D341Med (cell line): ENCODE data around the gene SRP68.
"Not testable (repeated sequence)": the region's sequence is repeated elsewhere in the genome, so short reads cannot be mapped to it uniquely, and the experiment has no call there.

Experiments used
- DNase-seq: peaks from one replicate; pipeline ENCODE4 v3.0.0; 2012; ENCODE audit warnings: low spot score

SRP68 gene

DNA sequence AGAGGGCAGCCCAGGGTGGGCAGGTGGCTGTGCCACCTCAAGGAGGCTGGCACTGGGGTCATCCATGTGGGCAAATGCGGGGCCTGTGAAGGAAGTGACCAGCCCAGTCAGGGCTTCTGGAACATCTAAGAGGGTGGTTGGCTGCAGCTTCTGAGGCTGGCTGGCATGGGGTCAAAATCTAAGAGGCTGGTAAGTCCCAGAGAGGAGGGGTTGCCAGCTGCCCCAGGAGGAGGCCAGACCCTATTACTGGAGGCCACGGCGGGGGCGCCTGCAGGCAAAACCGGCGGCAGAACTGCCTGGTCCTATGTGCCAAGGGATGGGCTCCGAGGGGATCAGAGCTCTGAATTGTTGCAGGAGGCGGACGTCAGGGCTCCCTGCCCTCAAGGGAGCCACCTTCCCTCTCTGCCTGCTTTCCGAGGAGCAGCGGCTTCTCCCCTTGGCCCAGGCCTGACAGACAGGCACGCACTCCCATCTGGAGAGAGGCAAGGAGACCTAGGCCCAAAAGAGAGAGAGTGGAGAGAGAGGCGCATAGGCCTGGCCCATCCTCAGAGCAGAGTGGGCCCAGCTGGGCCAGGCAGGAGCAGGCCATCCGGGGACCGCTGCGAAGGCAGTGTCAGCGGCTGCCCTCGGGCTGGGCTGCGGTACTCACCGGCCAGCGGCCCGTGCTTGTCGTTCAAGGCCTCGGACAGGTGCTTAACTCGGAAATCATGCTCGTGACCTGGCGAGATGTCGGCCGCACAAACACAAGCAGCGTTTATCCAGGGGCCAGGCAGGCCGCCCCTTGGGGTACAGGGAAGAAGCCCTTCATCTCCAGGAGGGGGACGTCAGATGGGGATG is 17.6 kb upstream of the SRP68 start:
- peak; percentile 35 for DNase-seq

DNA sequence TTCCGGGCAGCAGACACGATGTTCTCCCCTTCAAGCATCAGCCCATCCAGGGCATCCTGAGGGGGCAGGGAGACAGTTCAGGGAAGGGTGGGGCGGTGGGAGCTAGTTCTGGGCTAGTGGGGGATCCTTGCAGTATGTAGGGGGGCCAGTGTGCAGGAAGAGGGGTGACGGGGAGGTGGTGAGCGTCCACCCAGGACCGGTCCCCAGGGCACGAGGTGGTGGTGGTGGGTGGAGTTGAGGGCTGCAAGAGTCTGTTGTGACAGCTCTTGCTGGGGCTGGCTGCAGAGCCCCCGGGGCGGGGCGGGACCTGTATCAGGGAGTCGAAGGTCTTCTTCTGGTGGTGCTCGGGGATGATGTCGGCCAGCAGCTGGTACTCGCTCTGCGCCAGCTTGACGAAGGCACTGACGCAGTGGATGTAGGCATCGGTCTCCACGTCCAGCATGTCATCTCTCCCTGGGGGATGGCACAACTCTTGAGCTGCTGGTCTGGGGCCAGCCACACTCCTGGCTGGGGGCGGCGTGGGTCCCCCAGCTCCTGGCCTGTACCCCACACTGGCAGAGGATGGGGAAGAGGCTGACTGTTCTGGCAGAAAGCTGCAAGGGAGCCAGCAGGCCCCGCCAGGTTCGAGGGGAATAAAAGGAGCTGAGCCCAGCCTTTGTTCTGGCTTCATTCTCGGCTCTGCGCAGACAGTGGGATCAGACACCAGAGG is 16.7 kb upstream of the SRP68 start:
- DNase-seq = peak; percentile 31

DNA sequence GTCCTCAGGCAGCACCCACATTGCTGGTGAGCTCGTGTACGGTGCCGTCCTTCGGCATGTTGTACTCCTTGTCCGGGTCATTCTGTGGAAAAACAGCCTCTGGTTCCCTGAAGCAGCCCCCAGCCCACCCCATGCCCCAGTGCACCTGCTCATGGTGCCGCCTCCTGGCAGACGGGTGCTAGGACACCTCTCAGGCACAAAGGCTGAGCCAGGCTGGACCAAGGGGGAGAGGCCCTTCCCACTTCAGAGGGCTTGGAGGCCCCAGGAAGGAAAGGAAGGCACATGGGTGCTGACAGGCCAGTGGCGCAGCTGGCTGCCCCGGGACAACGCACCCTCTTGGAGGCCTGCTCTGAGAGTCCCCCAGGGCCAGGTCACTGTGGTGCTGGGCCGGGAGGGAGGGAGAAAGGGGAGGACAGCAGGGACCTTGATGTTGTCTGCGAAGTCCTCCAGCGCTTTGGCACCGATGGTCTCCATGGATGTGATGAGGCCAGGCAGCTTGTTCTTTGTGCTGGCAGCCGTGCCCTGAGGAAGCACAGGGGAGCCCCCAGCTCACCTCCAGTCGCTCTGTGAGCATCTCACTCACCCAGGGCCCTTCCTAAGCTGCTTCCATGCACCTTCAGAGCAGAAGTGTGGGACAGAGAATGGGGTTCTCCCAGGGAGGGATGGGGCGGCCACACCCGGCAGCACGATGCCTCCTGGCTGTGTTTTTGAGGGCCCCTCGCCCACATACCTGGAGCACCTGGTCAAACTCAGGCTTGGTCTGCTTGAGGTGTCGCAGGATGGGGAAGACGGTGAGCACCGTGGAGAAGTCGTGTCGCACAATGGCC is 15.9 kb upstream of the SRP68 start:
- DNase-seq = peak; percentile 62

- peak; percentile 30 for DNase-seq
Observed at GRCh38 chr17:76087531-76087930, 15.2 kb upstream of the SRP68 start.

- DNase-seq = peak; percentile 39
Observed at GRCh38 chr17:76086384-76086783, 14.1 kb upstream of the SRP68 start.

DNA sequence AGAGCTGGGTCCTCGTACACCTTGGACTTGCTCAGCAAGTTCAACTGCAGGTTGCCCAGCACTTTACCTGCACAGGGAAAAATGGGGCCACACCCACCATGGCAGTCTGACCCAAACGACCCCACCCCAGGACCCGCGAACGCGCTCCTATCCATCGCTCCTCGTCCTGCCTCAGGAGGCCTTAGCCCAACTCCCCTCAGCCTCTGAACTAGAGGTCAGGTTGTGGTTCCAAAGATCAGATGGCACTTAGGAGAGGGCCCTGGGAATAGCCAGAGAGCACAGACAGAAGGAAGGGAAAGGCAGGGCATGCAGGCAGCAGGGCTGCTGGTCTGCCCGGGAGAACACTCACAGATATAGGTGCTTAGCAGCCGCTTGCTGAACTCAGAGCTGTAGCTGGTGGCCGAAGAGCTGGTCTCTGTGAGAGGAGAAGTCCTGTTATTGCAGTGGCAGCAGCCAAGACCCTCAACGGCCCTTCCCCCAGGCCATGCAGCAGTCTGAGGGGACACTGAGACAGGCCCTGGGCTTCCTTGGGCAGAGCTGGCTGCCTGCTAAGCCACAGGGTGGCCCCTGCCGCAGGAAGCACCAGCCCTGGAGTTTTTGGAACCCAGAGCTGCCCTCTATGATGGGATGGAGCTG is 13.5 kb upstream of the SRP68 start:
- peak; percentile 39 for DNase-seq

DNA sequence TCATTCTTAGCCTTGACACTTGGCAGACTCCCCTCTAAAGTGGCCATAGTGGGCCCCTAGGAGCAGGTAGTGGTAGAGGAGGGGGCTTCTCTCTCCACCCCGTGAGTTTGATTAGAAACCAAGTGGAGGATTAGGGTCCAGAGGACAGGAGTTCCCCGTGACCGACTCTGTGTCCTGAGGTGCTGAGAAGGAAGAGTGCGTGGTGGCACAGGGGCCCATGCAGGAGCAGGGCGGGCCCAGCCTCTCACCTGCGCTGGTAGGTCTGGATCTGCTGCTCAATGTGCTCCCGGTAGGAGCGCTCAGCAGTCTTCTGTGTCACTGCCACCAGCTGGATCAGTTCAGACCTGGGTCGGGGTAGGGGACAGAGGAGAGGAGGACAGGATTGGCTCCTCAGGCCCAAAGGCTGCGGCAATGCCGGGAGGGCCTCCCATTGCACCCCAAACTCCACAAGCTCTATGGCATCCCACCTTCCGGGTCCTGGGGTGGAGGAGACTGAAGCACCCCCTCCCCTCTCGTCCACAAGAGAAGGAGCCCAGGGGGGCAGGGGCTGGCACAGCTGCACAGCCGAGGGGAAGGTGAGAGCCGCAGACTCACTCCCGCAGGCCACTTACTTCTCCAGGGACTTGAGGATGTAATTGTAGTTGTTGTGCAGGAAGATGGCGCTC is 12.9 kb upstream of the SRP68 start:
- no peak for DNase-seq

- DNase-seq = no peak
Observed at GRCh38 chr17:76083536-76084182, 11.3 kb upstream of the SRP68 start.

GRCh38 chr17:76082326-76083251 is 10.3 kb upstream of the SRP68 start:
- DNase-seq = peak; percentile 46

DNA sequence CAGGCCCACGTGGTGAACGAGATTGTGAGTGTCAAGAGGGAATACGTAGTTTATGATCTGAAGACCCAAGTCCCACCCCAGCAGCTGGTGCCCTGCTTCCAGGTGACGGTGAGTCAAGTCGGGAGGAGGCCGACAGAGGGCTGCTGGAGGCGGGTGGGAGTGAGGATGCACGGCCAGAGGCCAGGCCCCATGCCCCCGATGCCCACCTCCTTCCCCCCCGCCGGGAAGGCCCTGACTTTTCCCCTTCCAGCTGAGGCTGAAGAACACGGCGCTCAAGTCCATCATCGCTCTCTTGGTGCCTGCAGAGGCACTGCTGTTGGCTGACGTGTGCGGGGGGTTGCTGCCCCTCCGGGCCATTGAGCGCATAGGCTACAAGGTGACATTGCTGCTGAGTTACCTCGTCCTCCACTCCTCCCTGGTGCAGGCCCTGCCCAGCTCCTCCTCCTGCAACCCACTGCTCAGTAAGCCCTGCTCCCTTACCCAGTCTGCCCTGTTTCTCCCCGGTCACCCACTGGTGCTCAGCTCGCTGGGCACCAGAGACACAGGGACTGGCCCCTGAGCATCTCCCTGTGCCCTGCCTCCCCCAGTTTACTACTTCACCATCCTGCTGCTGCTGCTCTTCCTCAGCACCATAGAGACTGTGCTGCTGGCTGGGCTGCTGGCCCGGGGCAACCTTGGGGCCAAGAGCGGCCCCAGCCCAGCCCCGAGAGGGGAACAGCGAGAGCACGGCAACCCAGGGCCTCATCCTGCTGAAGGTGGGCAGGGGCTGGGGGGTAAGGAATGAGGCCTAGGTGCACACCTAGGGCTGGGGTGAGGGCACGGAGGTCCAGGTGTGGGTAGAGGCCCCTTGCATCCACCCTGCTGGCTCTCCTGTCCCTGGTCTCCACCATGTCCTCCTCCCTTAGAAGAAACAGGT is 9.2 kb upstream of the SRP68 start:
- DNase-seq = peak; percentile 47

GRCh38 chr17:76080768-76081287 is 8.5 kb upstream of the SRP68 start:
- DNase-seq = peak; percentile 39

DNA sequence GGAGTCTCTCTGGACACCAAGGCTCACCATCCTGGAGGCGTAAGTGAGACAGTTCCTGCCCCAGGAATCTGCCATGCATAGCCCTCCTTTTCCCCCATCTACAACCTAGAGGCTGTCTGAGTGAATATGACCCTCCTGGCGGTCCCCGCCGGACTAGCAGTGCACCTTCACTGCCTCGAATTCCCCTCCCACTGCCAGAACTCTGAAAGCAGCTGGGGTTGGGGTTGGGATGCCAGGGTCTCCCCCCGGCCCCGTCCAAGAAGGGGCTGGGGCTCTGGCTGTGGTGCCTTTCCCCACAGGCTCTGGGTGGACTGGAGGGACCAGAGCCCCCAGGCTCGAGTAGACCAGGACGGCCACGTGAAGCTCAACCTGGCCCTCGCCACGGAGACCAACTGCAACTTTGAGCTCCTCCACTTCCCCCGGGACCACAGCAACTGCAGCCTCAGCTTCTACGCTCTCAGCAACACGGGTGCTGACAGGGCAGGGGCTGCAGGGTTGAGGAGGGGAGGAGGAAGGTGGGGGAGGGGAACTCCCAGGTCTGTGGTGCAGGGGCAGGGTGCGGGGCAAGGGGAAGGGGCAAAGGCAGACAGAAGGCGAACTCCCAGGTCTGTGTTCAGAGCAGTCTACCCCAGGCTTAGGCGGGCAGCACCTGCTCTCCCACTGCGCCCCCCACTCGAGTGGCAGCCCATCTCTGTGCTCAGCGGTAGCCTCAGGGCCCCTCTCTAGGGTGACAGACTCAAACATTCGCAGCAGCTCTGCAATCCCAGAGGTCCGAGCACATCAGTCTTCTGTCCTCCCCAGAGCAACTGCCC is 7.8 kb upstream of the SRP68 start:
- peak; percentile 70 for DNase-seq

- peak; percentile 48 for DNase-seq
Observed at GRCh38 chr17:76079535-76079955, 7.2 kb upstream of the SRP68 start.

DNA sequence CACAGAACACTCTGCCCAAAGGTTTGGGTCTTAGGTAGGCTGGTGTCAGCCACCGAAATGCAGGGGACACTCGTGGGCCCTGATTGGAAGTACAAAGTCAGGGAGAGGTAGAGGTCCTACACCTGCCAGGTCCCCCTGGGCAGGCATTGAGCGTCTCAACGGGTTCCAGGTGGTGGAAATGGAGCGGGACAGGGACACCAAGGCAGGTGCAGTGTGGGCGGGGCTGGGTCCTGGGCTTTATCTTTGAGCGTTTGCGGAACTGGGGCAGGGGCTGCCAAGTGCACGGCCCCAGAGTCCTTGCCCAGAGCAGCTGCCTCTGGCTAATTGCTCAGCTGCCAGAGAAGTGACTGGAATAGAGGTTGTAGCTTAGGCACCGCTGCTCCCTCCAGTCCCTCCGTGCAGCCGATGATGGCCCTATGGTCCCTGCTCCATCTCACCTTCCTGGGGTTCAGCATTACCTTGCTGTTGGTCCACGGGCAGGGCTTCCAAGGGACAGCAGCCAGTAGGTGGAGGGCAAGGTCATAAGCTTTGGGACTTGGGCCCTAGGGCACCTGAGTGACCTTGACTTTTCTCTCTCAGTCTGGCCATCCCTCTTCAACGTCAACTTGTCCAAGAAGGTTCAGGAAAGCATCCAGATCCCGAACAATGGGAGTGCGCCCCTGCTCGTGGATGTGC is 6.7 kb upstream of the SRP68 start, which contains the start of gene ZACN:
Gene ZACN, plus strand, starts transcription at position 323 of the 675 bp plus-strand sequence. Its CDS starts 83 bp downstream, at position 406.
- peak; percentile 53 for DNase-seq

DNA sequence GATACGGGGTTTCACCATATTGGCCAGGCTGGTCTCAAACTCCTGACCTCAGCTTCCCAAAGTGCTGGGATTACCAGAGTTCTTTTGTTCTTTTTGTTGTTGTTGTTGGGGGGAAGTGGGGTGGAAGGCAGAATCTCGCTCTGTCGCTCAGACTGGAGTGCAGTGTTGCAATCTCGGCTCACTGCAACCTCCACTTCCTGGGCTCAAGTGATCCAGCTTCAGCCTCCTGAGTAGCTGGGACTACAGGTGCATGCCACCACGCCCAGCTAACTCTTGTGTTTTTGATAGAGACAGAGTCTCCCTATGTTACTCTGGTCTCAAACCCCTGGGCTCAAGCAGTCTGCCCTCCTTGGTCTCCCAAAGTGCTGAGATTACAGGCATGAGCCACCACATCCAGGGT is 6.1 kb upstream of the SRP68 start:
- not testable (repeated sequence) for DNase-seq

DNA sequence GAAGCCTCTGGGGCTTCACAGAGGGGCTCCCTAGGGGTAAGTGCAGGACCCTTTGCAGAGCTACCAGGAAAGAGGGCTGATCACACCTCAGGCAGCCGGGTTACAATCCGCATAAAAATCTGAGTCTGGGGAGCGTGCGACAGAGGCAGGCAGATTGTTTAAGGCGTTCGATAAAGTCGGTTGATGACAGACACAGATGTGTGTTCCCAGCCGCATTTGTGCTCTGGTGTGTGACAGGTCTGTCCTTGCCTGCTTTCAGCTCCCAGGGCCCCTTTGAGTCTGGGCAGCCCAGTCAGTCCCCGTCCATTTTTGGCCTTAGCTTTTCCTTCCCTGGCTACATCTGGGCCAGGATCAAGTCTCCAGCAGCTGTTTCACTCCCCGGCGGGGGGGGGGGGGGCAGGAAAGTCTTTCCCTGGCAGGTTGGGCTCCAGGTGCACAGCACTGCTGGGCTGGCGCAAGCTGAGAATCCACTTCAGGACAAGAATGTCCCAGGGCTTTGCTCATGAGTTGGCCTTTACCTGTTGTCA is 5.3 kb upstream of the SRP68 start:
- DNase-seq = peak; percentile 59
